ENCODE data around the gene DEFB110.

Gene DEFB110

DNA sequence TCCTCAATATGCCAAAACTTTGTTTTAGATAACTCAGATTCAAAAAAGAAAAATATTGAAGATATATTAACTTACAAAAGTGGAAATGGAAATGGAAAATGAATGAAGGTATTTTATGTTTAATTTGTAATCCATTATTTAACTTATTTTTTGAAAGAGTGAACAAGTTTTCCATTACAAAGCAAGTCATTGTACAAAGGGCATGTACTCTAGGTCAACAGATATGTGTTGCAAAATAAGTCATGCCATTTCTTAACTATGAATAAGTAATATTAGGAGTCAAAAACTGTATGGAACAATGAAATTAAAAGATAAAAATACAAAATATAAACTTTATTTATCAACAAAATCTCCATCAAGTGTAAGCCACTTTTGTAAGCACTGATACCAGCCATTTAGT is 26.5 kb downstream of the DEFB110 start:
- H3K27ac ChIP-seq: no peak overlapping the region
- H3K27me3 ChIP-seq: no peaks in the 10 kb centered on the region
- H3K4me3 ChIP-seq (ENCODE audit: low read depth in 1 of 2, low read length in 1 of 2): no peak overlapping the region
- TF ChIP-seq, protein P1, sequence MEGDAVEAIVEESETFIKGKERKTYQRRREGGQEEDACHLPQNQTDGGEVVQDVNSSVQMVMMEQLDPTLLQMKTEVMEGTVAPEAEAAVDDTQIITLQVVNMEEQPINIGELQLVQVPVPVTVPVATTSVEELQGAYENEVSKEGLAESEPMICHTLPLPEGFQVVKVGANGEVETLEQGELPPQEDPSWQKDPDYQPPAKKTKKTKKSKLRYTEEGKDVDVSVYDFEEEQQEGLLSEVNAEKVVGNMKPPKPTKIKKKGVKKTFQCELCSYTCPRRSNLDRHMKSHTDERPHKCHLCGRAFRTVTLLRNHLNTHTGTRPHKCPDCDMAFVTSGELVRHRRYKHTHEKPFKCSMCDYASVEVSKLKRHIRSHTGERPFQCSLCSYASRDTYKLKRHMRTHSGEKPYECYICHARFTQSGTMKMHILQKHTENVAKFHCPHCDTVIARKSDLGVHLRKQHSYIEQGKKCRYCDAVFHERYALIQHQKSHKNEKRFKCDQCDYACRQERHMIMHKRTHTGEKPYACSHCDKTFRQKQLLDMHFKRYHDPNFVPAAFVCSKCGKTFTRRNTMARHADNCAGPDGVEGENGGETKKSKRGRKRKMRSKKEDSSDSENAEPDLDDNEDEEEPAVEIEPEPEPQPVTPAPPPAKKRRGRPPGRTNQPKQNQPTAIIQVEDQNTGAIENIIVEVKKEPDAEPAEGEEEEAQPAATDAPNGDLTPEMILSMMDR (IDR thresholded peaks at IDR 0.05): no peak
- no peaks in the 10 kb centered on the region for H3K9me3 ChIP-seq
- H3K36me3 ChIP-seq: no peaks in the 10 kb centered on the region
- no peaks in the 10 kb centered on the region for H3K4me1 ChIP-seq (ENCODE audit: control insufficient read depth in 1 of 2, insufficient read depth in 1 of 2, low read depth in 1 of 2, low read length in 1 of 2)

DNA sequence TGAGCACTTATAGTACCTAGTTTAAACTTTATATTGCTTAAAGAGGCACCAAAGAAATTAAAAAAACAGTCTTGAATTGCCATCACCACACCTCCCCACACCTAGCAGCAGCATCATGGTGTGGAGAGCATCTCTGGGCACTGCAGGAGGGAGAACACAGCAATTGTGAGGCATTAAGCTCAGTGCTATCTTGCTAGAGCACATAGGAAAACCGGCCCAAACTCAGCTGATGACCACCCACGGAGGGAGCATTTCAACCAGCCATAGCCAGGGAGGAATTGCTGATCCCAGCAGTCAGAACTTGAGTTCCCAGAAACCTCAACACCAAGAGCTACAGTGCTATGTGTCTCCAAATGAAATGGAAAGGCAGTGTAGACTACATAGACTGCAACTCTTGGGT is 32.9 kb downstream of the DEFB110 start:
- H3K4me3 ChIP-seq (ENCODE audit: low read depth in 1 of 2, low read length in 1 of 2): no peak overlapping the region
- TF ChIP-seq, protein P1 (IDR thresholded peaks at IDR 0.05): no peak
- no peak overlapping the region for H3K27ac ChIP-seq
- H3K9me3 ChIP-seq: no peaks in the 10 kb centered on the region
- H3K27me3 ChIP-seq: no peaks in the 10 kb centered on the region
- H3K36me3 ChIP-seq: no peaks in the 10 kb centered on the region
- no peaks in the 10 kb centered on the region for H3K4me1 ChIP-seq (ENCODE audit: control insufficient read depth in 1 of 2, insufficient read depth in 1 of 2, low read depth in 1 of 2, low read length in 1 of 2)

DNA sequence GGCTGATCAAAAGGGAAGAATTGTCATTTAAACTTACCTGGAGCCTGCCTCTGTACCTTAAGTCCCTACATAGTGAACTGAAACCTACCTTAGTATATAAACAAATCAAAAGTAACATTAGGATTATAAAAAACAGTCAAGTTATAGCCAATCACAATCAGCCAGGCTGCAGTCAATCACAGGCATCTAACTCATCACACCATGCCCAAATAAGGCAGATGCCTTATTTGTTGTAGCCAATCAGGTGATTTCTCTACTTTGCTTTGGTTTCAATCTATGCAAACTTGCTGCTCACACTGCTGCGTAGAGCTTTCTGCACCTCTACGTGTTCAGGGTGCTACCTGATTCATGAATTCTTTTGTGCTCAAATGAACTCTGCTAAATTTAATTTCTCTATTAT is 34.0 kb downstream of the DEFB110 start:
- Histone ChIP-seq H3K4me1 (ENCODE audit: control insufficient read depth in 1 of 2, insufficient read depth in 1 of 2, low read depth in 1 of 2, low read length in 1 of 2) (no peaks in the 10 kb centered on the region), H3K36me3 (no peaks in the 10 kb centered on the region), H3K27me3 (no peaks in the 10 kb centered on the region), H3K4me3 (ENCODE audit: low read depth in 1 of 2, low read length in 1 of 2) (no peak overlapping the region), H3K27ac (no peak overlapping the region), H3K9me3 (no peaks in the 10 kb centered on the region)
- TF ChIP-seq, protein P1 (IDR thresholded peaks at IDR 0.05): no peak

DNA sequence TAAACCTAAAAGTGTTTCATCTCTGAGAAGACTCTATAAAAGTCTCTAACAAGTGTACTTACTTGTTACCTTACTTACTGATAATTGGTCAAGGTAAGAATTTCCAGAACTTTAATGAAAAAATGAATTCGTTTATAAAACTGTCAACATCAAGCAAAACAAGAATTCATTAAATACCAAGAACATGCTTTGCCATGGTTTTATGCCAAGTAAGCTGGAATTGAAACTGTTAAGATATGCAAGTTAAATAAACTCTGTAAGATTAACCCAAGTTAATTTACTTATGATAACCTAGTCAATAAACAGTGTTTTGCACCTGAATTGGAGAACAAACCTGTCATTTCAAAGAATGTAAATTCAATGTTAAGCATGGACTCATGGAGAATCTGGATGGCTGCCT is 35.2 kb downstream of the DEFB110 start:
- no peaks in the 10 kb centered on the region for H3K4me1 ChIP-seq (ENCODE audit: control insufficient read depth in 1 of 2, insufficient read depth in 1 of 2, low read depth in 1 of 2, low read length in 1 of 2)
- H3K36me3 ChIP-seq: no peaks in the 10 kb centered on the region
- no peaks in the 10 kb centered on the region for H3K9me3 ChIP-seq
- H3K27ac ChIP-seq: no peak overlapping the region
- TF ChIP-seq, protein P1 (IDR thresholded peaks at IDR 0.05): no peak
- no peak overlapping the region for H3K4me3 ChIP-seq (ENCODE audit: low read depth in 1 of 2, low read length in 1 of 2)
- H3K27me3 ChIP-seq: no peaks in the 10 kb centered on the region

DNA sequence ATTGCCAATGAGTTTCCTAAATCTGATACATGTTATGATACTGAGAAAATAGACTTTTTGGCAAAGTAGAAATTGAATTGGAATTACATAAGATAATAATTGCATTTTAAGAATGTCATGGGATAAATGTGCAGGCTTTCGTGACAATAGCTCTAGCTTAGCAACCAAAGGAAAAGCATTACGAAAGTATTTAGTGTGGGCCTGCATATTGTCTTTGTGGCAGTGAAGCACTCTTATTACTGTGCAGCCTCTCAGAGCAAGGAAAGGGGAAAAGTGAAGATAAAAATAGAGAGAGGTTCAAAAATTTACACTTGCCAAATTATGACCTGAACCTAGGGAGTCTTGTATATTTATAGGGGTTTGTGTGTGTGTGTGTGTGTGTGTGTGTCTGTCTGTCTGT is 39.7 kb downstream of the DEFB110 start:
- no peak overlapping the region for H3K4me3 ChIP-seq (ENCODE audit: low read depth in 1 of 2, low read length in 1 of 2)
- H3K36me3 ChIP-seq: no peaks in the 10 kb centered on the region
- H3K9me3 ChIP-seq: no peaks in the 10 kb centered on the region
- TF ChIP-seq, protein P1 (IDR thresholded peaks at IDR 0.05): no peak
- H3K4me1 ChIP-seq (ENCODE audit: control insufficient read depth in 1 of 2, insufficient read depth in 1 of 2, low read depth in 1 of 2, low read length in 1 of 2): no peaks in the 10 kb centered on the region
- H3K27me3 ChIP-seq: no peaks in the 10 kb centered on the region
- H3K27ac ChIP-seq: no peak overlapping the region

DNA sequence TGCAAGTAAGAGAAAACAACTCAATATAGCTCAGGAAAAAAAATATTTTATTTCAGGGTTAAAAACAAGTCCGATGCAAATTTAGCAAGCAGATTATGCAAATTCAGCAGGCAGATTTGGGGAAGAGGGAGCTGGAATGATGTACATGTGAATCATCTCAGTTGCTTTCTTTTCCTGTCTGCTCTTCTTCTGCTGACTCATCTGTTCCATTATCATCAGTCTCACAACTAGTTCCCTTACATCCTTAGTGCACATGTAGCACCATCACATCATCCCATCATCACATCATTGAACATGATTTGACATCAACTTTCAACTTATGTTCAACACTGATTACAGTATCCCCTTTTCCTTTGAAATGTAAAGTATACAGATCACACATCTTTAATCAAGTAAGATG is 40.9 kb downstream of the DEFB110 start:
- no peaks in the 10 kb centered on the region for H3K27me3 ChIP-seq
- no peak overlapping the region for H3K4me3 ChIP-seq (ENCODE audit: low read depth in 1 of 2, low read length in 1 of 2)
- TF ChIP-seq, protein P1 (IDR thresholded peaks at IDR 0.05): no peak
- no peaks in the 10 kb centered on the region for H3K4me1 ChIP-seq (ENCODE audit: control insufficient read depth in 1 of 2, insufficient read depth in 1 of 2, low read depth in 1 of 2, low read length in 1 of 2)
- no peaks in the 10 kb centered on the region for H3K36me3 ChIP-seq
- no peaks in the 10 kb centered on the region for H3K9me3 ChIP-seq
- H3K27ac ChIP-seq: no peak overlapping the region

All from neutrophil (primary cell).